Activated naive CD4-positive, alpha-beta T cell treated with anti-CD3 and anti-CD28 coated beads, Interleukin-2, amount 50 U/mL, for 16 hours (primary cell): Measurements from ENCODE around the gene TMEM184C.

ENCODE experiments used
- DNase-seq: peaks from one replicate; pipeline ENCODE4 v3.0.0-alpha.2; 2020

Gene TMEM184C

GRCh38 chr4:147674073-147674472, 56.9 kb downstream of the TMEM184C start:
- DNase-seq: no peak

- no peak for DNase-seq
Measured at GRCh38 chr4:147674496-147674895, 57.3 kb downstream of the TMEM184C start.

- no peak for DNase-seq
Measured at GRCh38 chr4:147678106-147678505, 60.9 kb downstream of the TMEM184C start.

- DNase-seq: no peak
Measured at GRCh38 chr4:147678796-147679549, 61.8 kb downstream of the TMEM184C start.

- no peak for DNase-seq
Measured at GRCh38 chr4:147682755-147683154, 65.6 kb downstream of the TMEM184C start.

- DNase-seq: no peak
Measured at GRCh38 chr4:147683188-147683591, 66.0 kb downstream of the TMEM184C start.

- DNase-seq: peak; percentile 88
Measured at GRCh38 chr4:147683717-147684700, 66.8 kb downstream of the TMEM184C start, which contains the start of gene PRMT9. Gene PRMT9, minus strand, starts transcription at chr4:147684163. Its CDS starts 176 bp downstream, at chr4:147683987.

- no peak for DNase-seq
Measured at GRCh38 chr4:147689067-147689466, 71.9 kb downstream of the TMEM184C start.

- no peak for DNase-seq
Measured at GRCh38 chr4:147691820-147692219, 74.6 kb downstream of the TMEM184C start.

GRCh38 chr4:147693218-147693617, 76.0 kb downstream of the TMEM184C start:
- no peak for DNase-seq

- DNase-seq: no peak
Measured at GRCh38 chr4:147696866-147697265, 79.7 kb downstream of the TMEM184C start.

GRCh38 chr4:147704846-147705245, 87.6 kb downstream of the TMEM184C start:
- DNase-seq: no peak

GRCh38 chr4:147707892-147708672, 90.9 kb downstream of the TMEM184C start:
- DNase-seq: peak; percentile 43

- no peak for DNase-seq
Measured at GRCh38 chr4:147709999-147710398, 92.8 kb downstream of the TMEM184C start.

GRCh38 chr4:147714575-147715401, 97.6 kb downstream of the TMEM184C start:
- no peak for DNase-seq

GRCh38 chr4:147717878-147718277, 100.7 kb downstream of the TMEM184C start:
- DNase-seq: no peak
